GM21390 (cell line): ENCODE measurements around the gene C8A.

Experiments
- ATAC-seq: cut with Tn5 transposase; IDR thresholded peaks from one replicate; pipeline ENCODE4 v1.9.1; 2021; ENCODE audit not compliant: unreplicated experiment

Gene C8A

DNA sequence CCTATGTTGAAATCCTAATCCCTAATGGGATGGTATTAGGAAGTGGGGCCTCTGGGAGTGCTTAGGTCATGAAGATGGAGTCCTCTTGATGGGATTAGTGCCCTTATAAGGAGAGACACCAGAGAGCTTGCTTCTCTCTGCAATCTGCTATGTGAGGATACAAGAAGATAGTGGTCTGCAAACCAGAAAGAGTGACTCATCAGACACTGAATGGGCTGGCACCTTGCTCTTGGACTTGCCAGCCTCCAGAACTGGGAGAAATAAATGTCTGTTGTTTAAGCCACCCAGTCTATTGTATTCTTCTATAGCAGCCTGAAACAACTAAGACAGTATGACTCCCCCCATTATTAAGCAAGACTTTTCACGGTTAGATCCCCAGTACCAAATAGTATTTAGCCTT is 67.9 kb downstream of the C8A start:
- no peak for ATAC-seq

DNA sequence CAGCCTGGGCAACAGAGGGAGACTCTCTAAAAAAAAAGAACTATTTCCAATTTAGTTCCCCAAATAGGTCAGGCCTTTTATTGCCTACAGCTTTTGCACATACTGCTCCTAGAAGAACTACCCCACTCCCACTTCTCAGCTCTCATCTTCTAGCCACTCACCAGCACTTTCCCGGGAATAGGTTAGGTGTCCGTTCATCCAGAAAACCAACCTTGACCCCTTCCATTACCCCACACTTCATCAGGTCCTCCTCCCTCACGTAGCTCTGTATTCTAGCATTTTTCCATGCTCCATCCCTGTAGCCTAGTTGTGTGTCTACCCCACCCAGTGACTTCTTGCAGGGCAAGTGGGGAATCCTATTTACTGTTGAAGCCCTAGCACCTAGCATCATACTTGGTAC is 68.6 kb downstream of the C8A start:
- no peak for ATAC-seq

DNA sequence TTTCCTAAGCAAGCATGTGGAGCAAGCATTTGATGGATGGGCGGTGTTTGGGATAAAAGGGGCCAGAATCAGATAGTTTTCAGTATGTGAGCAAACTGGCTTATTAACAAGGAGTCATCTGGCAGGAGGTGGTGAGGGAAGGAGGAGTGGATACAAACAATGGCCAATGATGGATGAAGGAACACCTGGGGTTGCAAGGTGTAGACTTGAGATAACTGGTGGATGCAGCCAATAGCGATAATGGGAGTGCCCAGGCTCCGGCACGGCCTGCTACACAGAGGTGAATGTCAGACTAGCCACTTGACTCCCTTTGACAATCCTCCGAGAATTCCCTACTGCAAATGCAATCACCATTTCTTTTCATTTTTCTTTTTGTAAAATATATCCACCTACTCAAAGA is 69.5 kb downstream of the C8A start:
- ATAC-seq = no peak

- no peak for ATAC-seq
Observed at GRCh38 chr1:56925193-56925592, 70.6 kb downstream of the C8A start.

- no peak for ATAC-seq
Observed at GRCh38 chr1:56927171-56927570, 72.6 kb downstream of the C8A start.

GRCh38 chr1:56927986-56928385 is 73.4 kb downstream of the C8A start:
- ATAC-seq = no peak

GRCh38 chr1:56929492-56929891 is 74.9 kb downstream of the C8A start:
- no peak for ATAC-seq

- ATAC-seq = no peak
Observed at GRCh38 chr1:56931211-56931610, 76.6 kb downstream of the C8A start.

DNA sequence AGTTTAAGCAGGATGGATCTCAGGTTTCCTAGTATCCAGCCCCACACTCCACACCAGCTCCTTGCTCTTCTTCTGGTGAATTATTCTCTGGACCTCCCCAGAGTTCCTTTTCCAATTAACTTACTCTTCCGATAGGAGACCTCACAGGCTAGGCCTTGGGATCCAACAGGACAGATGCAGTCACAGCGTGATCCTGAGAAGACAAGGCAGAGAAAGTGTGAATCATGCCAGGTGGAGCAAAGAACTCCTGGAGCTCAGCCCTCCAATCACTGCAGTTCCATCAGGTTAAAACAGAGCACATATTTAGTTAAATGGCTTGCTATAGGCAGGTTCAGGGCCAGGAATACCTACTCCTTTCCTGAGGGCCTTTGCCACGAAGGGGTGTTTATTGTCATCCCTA is 77.1 kb downstream of the C8A start:
- no peak for ATAC-seq

DNA sequence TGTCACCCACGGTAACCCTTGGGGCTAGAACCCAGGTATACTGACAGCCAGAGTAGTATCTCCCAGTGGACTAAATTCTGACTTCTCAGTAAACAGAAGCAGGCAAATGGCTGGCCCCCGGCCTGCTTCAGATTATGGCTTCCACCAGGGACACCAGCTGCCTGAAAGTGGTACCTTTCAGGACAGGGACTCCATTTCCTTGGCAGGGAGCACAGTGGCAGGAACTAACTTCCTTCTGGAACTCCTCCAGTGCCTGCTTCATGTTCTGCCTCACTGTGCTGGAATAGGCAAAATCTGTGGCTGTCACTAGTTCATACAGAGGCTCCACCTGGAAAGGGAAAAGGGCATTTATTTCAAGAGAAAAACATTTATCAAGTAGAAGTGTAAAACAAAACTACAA is 78.6 kb downstream of the C8A start:
- ATAC-seq = no peak

DNA sequence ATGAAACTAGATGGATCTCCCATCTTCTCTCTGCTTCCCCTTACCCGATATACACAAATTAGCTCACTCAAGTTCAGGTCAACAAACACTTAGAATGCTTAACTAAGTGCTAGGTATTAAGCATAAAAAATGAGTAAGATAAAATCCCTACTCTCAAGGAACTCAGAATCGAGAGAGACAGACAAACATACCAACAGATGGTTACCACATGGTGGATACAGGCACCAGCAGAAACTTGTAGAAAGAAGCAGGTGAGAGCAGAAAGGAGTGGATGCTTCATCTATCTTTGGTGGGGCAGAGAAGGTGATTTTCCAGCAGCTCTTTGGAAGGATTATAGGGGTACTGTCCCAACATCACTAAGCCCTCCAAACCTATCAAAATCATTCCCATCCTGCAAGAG is 79.0 kb downstream of the C8A start:
- no peak for ATAC-seq

- no peak for ATAC-seq
Observed at GRCh38 chr1:56934430-56935060, 79.9 kb downstream of the C8A start.

DNA sequence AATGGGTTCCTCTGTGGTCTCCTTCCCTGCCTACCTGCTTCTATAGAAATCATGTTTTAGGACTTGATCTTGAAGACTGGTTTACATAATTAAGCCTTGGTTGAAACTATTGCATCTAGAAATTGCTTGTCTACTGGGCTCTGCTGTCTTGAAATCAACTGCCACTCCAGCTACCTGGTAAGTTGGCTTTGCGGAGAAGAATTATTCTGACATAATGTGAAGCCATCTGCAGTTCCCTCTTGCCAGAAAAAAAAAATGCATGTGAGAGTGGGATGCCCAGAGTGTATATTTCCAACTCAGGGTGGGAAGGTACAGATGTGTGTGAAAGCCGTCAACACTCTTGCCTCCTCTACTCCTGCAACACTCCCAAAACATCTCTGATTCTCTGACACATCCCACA is 84.0 kb downstream of the C8A start:
- no peak for ATAC-seq

DNA sequence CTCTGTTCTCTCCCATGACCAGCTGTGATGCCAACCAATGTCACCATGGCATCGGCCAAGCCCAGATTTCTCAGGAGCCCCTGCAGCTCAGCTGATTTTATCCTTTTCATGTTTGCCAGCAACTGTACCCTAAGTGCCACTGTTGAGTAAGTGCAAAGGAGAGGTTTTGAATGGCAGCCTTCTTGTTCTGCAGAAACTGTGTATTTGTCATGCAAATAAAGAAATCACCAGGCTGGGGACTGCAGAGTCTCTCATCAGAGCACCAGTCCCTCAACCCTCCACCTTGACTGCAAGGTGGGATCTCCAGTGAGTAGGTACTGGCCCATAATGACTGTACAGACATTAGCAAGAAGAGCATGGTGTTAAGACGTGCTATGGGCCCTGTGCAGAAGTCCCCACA is 84.6 kb downstream of the C8A start:
- ATAC-seq = no peak

DNA sequence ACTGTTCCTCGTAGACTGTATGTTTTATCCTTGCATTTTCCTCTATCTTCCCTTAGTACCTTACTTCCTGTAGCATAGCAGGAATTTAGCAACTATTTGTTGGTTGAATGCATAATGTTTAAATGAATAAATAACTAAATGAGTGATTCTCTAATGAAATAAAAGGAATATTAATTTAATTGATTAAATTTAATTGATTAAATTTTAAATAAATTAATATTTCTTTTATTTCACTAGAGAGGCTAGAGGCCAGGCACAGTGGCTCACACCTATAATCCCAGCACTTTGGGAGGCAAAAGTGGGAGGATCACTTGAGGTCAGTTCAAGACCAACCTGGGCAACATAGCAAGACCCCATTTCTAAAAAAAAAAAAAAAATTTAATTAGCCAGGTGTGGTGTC is 85.4 kb downstream of the C8A start:
- no peak for ATAC-seq

DNA sequence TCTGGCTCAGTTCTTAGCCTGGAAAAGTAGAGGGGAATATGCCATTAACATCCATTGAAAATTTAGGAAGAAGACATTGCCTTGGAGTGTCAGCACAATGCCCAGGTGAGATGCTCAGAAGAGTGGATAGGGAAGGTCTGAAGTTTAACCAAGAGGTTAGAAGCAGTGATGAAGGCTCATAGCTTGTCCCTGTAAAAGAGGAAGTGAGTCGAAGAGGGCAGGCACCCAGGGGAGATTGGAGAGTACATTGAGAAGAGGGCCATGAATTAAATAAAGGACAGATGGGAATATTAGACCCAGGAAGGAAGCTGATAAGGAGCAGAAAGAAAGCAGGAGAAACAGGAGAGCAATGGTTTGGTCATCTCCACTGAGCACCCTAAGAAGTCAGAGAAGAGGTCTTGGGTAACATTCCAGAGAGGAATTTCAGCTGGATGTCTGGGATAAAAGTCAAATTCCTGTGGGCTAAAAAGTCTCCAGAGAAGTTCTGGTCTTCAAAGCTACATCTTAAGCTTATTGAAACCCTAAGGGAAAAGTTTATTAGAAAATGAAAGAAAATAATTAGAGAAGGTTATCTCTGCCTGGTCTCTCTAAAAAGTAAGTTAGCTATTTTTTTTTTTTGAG is 93.9 kb downstream of the C8A start:
- no peak for ATAC-seq

GRCh38 chr1:56952501-56952900 is 97.9 kb downstream of the C8A start:
- no peak for ATAC-seq

- no peak for ATAC-seq
Observed at GRCh38 chr1:56953386-56953785, 98.8 kb downstream of the C8A start.

GRCh38 chr1:56954664-56955063 is 100.1 kb downstream of the C8A start:
- ATAC-seq = no peak

GRCh38 chr1:56957931-56958330 is 103.3 kb downstream of the C8A start:
- ATAC-seq = no peak

GRCh38 chr1:56958526-56958925 is 103.9 kb downstream of the C8A start:
- no peak for ATAC-seq

GRCh38 chr1:56961426-56961825 is 106.8 kb downstream of the C8A start:
- ATAC-seq = no peak

DNA sequence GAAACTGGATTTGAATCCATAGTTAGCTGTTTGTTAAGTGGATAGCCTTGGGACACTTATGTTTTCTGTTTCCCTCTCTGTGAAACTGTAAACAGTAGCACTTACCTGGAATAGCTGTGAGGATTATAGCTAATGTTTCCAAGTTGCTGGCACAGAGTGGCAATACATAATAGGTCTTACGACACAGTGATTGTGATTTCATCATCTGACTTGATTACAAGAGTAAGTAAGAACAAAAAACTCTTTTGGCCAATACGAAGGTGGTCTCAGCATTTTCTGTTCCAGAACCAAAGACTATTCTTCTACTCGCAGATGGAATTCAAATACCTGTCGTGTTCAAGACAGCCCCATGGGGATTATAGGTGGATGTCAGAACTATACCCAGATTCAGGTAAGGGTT is 109.1 kb downstream of the C8A start:
- no peak for ATAC-seq
